ENCODE results near the gene DSG1. TPM values are rescaled to one million over a fixed set of nuclear protein-coding genes. Genes with fewer than 3 reads are reported as not detected.

The DSG1 gene
- total RNA-seq, 1 donor from 2014 or later = not detected

DNA sequence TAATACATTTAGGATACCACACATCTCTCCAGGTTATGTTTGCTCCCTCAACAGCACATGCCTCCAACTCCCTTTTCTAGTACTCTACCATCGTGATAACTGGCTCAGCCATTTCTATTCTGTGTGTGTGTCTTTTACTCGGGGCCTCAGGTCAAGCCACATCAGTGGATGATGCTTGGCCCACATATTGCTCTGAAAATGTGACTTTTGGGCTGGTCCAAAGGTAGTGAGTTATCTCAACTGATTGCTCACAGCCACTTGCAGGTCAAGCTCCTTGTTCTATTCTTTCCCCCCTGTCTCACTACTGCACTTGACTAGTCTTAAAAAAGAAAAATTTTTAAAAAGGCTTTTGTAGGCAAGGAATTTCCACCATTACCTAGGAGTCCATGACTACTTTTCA is 64.1 kb downstream of the DSG1 start:
- Mint-ChIP-seq H3K27ac (no peak overlapping the region), H3K4me1 (ENCODE audit: low read depth) (peaks cover 4% of the 10 kb centered on the region), H3K9me3 (ENCODE audit: low read depth) (no peaks in the 10 kb centered on the region), H3K27me3 (no peaks in the 10 kb centered on the region), H3K4me3 (ENCODE audit: low read depth) (no peak overlapping the region), H3K36me3 (ENCODE audit: insufficient read depth) (no peaks in the 10 kb centered on the region)
- no peak for DNase-seq (ENCODE audit: low spot score, unreplicated experiment)
- TF ChIP-seq, protein P1, sequence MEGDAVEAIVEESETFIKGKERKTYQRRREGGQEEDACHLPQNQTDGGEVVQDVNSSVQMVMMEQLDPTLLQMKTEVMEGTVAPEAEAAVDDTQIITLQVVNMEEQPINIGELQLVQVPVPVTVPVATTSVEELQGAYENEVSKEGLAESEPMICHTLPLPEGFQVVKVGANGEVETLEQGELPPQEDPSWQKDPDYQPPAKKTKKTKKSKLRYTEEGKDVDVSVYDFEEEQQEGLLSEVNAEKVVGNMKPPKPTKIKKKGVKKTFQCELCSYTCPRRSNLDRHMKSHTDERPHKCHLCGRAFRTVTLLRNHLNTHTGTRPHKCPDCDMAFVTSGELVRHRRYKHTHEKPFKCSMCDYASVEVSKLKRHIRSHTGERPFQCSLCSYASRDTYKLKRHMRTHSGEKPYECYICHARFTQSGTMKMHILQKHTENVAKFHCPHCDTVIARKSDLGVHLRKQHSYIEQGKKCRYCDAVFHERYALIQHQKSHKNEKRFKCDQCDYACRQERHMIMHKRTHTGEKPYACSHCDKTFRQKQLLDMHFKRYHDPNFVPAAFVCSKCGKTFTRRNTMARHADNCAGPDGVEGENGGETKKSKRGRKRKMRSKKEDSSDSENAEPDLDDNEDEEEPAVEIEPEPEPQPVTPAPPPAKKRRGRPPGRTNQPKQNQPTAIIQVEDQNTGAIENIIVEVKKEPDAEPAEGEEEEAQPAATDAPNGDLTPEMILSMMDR (IDR thresholded peaks at IDR 0.05; ENCODE audit: unreplicated experiment) = no peak

DNA sequence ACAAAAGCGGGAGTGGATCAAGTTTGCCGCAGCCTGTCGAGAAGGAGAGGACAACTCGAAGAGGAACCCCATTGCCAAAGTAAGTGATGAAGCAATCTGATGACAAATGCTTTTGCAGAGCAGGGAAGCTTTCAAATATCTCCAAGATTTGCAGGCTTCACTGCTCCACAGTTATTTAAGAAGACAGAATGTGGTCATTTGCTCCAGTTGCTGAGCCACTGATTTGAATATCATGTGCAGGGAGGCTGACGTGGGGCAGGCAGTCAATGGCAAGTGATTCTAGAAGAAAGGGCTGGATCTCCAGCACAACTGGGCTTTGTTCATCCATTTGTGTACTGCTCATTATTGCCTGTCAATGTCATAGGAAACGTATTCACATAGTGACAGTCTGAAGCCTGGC is 68.8 kb downstream of the DSG1 start:
- H3K36me3 Mint-ChIP-seq (ENCODE audit: insufficient read depth) = no peaks in the 10 kb centered on the region
- TF ChIP-seq, protein P1 (IDR thresholded peaks at IDR 0.05; ENCODE audit: unreplicated experiment) = no peak
- H3K27ac Mint-ChIP-seq = no peak overlapping the region
- H3K27me3 Mint-ChIP-seq = no peaks in the 10 kb centered on the region
- peaks cover 13% of the 10 kb centered on the region for H3K4me1 Mint-ChIP-seq (ENCODE audit: low read depth)
- H3K4me3 Mint-ChIP-seq (ENCODE audit: low read depth) = no peak overlapping the region
- DNase-seq (ENCODE audit: low spot score, unreplicated experiment) = no peak
- H3K9me3 Mint-ChIP-seq (ENCODE audit: low read depth) = no peaks in the 10 kb centered on the region

DNA sequence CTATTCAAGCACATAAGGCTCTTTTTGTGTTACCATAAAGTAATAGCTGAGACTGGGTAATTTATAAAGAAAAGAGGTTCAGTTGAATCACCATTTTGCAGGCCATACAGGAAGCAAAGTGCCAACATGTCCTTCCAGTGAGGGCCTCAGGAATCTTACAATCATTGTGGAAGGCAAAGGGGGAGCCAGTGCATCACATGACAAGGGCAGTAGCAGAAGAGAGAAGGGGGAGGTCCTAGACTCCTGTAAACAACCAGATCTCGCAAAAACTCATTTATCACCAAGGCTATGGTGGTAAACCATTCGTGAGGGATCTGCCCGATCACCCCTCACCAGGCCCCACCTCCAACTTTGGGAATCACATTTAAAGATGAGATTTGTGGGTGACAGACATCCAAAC is 75.3 kb downstream of the DSG1 start:
- DNase-seq (ENCODE audit: low spot score, unreplicated experiment) = no peak
- Mint-ChIP-seq H3K4me1 (ENCODE audit: low read depth) (peaks cover 12% of the 10 kb centered on the region), H3K9me3 (ENCODE audit: low read depth) (peaks cover 2% of the 10 kb centered on the region), H3K36me3 (ENCODE audit: insufficient read depth) (no peaks in the 10 kb centered on the region), H3K27me3 (no peaks in the 10 kb centered on the region), H3K27ac (no peak overlapping the region), H3K4me3 (ENCODE audit: low read depth) (no peak overlapping the region)
- TF ChIP-seq, protein P1 (IDR thresholded peaks at IDR 0.05; ENCODE audit: unreplicated experiment) = no peak

DNA sequence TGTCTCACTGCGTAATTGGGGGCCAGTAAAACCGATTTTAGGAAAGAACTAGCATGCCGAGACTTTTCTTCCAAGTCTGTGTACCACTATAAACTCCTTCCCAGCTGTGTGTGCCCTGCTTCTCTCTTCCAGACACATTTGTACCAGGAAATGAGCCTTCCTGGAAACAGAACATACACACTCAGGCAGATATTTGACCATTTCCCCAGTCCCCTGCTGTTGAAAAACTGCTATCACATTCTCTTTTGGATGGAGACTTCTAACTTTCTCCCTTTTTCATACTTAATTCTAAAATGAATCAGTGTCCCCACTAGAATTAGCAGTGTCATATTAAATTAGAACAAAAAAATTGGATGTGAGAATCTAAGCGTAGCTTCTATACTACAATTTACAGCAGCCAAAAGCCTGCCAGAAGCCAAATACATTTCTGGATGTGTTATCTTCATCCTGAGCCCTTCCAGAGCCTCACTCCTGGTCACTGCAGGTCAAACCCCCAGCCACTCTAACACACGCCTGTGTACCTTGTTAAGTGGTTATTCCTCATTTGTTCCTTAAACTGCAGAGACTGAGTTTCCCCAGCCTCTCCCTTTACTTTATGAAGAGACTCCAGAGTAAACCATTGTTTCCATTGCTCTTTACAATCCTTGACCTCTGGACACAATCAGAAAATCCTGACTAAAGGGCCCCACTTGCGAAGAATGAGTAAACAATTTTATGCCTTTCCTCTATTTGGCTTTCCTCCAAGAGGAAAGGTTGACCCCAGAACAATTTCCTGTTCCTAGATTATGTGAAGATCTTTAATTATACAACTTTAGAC is 79.0 kb downstream of the DSG1 start:
- H3K4me1 Mint-ChIP-seq (ENCODE audit: low read depth) = peaks cover 35% of the 10 kb centered on the region
- no peaks in the 10 kb centered on the region for H3K36me3 Mint-ChIP-seq (ENCODE audit: insufficient read depth)
- TF ChIP-seq, protein P1 (IDR thresholded peaks at IDR 0.05; ENCODE audit: unreplicated experiment) = peak; percentile 27
- H3K4me3 Mint-ChIP-seq (ENCODE audit: low read depth) = no peak overlapping the region
- DNase-seq (ENCODE audit: low spot score, unreplicated experiment) = no peak
- no peaks in the 10 kb centered on the region for H3K27me3 Mint-ChIP-seq
- H3K9me3 Mint-ChIP-seq (ENCODE audit: low read depth) = peaks cover 2% of the 10 kb centered on the region
- H3K27ac Mint-ChIP-seq = peak overlapping the region; percentile 83

DNA sequence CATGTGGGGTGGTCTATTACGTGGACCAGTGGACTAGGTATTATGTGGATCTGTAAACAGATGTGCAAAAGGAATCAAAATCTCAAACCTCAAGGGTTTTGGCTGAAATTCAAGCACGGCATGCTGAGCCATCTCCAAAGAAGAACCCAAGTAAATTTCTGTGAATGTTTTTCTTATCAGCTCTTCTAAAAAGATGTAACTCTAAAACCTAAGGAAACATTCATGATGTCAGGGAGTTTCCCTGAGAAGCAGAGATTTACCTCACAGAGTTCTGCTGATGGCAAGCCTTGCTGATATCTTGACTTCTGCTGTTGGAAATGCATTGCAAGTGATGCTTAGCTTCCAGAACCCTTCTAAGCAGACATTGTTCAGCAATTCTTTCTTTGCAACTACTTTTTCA is 80.2 kb downstream of the DSG1 start:
- no peak overlapping the region for H3K27ac Mint-ChIP-seq
- H3K4me3 Mint-ChIP-seq (ENCODE audit: low read depth) = no peak overlapping the region
- H3K36me3 Mint-ChIP-seq (ENCODE audit: insufficient read depth) = no peaks in the 10 kb centered on the region
- peaks cover 45% of the 10 kb centered on the region for H3K4me1 Mint-ChIP-seq (ENCODE audit: low read depth)
- no peaks in the 10 kb centered on the region for H3K27me3 Mint-ChIP-seq
- DNase-seq (ENCODE audit: low spot score, unreplicated experiment) = no peak
- peaks cover 1% of the 10 kb centered on the region for H3K9me3 Mint-ChIP-seq (ENCODE audit: low read depth)
- TF ChIP-seq, protein P1 (IDR thresholded peaks at IDR 0.05; ENCODE audit: unreplicated experiment) = no peak

Data from progenitor cell of endocrine pancreas (in vitro differentiated cells).